Tibial nerve (tissue), 4 donors: ENCODE data around the gene SCGB3A1. TPM values are rescaled to one million over a fixed set of nuclear protein-coding genes. Genes with fewer than 3 reads are reported as not detected.

Experiments
- DNase-seq, 2 donors: peaks; one replicate each; pipeline ENCODE4 v3.0.0-alpha.2; 2019; ENCODE audit warnings: low spot score in 2 of 2
- H3K27ac ChIP-seq, 4 donors: fragments of 200-600 bp; sonication (generic) in 3 of 4; one replicate each; pipeline ENCODE4 v1.5.1; 2017 to 2019; ENCODE audit warnings: mild to moderate bottlenecking in 1 of 4
- H3K27me3 ChIP-seq, 2 donors: fragments of 200-600 bp; sonication (generic) in 1 of 2; one replicate each; pipeline versions ENCODE4 v1.5.1 to v1.6.0; 2017 to 2019
- H3K36me3 ChIP-seq, 3 donors: fragments of 200-600 bp; sonication (generic); one replicate each; pipeline ENCODE4 v1.5.1; 2018 to 2019
- H3K4me1 ChIP-seq, 4 donors: fragments of 200-600 bp; sonication (generic) in 3 of 4; one replicate each; pipeline ENCODE4 v1.5.1; 2017 to 2019
- H3K4me3 ChIP-seq, 4 donors: fragments of 200-600 bp; sonication (generic) in 3 of 4; one replicate each; pipeline ENCODE4 v1.5.1; 2017 to 2019; ENCODE audit warnings: mild to moderate bottlenecking in 1 of 4, moderate library complexity in 1 of 4
- H3K9me3 ChIP-seq, 4 donors: fragments of 200-600 bp; sonication (generic) in 3 of 4; one replicate each; pipeline ENCODE4 v1.5.1; 2017 to 2019
- EP300 ChIP-seq, 2 donors: sonication (generic); formaldehyde crosslinking; IDR thresholded peaks; one replicate each; pipeline ENCODE4 v1.6.1; 2017; ENCODE audit warnings: antibody characterized with exemption in 2 of 2, mild to moderate bottlenecking in 1 of 2
- POLR2A ChIP-seq, 2 donors: fragments of 450-650 bp; IDR thresholded peaks; one replicate each; pipeline ENCODE4 v1.6.1; 2017; ENCODE audit warnings: antibody characterized with exemption in 2 of 2, mild to moderate bottlenecking in 2 of 2, moderate library complexity in 2 of 2
- WGBS, 2 donors: methylation state at CpG; one replicate each; pipeline ENCODE4 v1.1.5; 2018; 5-methylcytosine and 5-hydroxymethylcytosine counted together
- total RNA-seq, 4 donors: library from RNA; depleted of rRNA; stranded (reverse); fragments of >200 nt; gene quantifications; one replicate each; pipeline ENCODE4 v1.1.0, GENCODE V29; 2016
- TF ChIP-seq, protein P1 (sequence below), 5 experiments: fragments of 200-600 bp in 3 of 5; fragments of 450-650 bp in 2 of 5; sonication (generic) in 3 of 5; IDR thresholded peaks; one replicate each; pipeline ENCODE4 v1.5.1; 2016 to 2019; ENCODE audit warnings: antibody characterized with exemption in 5 of 5, mild to moderate bottlenecking in 3 of 5, moderate library complexity in 2 of 5

SCGB3A1 gene
- total RNA-seq, 4 donors from 2014 or later = not detected

- DNase-seq = no peak
- 47 to 82% methylated on average over 2 of the region's 2 CpGs for WGBS, 2 donors
- H3K36me3 ChIP-seq = no peaks in the 10 kb centered on the region
- peaks cover 0 to 20% (median 2%) of the 10 kb centered on the region in 4 donors for H3K4me1 ChIP-seq
- peaks cover 0 to 32% of the 10 kb centered on the region in 2 donors for H3K27me3 ChIP-seq
- H3K9me3 ChIP-seq = no peaks in the 10 kb centered on the region
- TF ChIP-seq, protein P1, sequence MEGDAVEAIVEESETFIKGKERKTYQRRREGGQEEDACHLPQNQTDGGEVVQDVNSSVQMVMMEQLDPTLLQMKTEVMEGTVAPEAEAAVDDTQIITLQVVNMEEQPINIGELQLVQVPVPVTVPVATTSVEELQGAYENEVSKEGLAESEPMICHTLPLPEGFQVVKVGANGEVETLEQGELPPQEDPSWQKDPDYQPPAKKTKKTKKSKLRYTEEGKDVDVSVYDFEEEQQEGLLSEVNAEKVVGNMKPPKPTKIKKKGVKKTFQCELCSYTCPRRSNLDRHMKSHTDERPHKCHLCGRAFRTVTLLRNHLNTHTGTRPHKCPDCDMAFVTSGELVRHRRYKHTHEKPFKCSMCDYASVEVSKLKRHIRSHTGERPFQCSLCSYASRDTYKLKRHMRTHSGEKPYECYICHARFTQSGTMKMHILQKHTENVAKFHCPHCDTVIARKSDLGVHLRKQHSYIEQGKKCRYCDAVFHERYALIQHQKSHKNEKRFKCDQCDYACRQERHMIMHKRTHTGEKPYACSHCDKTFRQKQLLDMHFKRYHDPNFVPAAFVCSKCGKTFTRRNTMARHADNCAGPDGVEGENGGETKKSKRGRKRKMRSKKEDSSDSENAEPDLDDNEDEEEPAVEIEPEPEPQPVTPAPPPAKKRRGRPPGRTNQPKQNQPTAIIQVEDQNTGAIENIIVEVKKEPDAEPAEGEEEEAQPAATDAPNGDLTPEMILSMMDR (IDR thresholded peaks at IDR 0.05) = no peak
- no peak for TF ChIP-seq POLR2A (IDR thresholded peaks at IDR 0.05)
- no peak for TF ChIP-seq EP300 (IDR thresholded peaks at IDR 0.05)
- H3K27ac ChIP-seq = no peak overlapping the region
- no peak overlapping the region for H3K4me3 ChIP-seq
These were observed 3.7 kb upstream of the SCGB3A1 start for GRCh38 chr5:180595046-180595379.

DNA sequence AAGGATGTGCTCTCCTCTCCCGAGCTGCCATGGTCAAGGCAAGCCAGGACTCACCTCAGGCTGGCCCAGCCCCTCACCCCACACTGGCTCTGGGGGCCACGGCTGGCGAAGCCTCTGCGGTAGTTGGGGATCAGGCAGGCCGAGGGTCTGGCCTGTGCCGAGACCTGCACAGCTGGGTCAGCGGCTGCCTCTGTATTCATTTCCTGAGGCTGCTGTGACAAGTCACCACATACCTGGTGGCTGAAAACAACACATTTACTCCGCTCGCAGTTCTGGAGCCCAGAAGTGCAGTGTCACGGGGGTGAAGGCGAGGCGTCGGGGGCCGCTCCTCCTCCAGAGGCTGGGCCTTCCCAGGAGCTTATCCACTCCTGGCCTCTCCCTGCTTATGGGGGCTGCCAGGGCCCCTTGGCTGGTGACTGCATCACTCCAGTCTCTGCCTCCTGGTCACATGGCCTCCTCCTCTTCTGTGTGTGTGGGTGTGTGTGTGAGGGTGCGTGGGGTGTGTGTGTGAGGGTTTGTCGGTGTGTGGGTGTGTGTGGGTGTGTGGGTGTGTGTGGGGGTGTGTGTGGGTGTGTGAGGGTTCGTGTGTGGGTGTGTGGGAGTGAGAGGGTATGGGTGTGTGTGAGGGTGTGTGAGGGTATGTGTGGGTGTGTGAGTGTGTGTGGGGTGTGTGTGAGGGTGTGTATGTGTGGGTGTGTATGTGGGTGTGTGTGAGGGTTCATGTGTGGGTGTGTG lies 3.2 kb upstream of the SCGB3A1 start:
- no peaks in the 10 kb centered on the region for H3K36me3 ChIP-seq
- H3K9me3 ChIP-seq = no peaks in the 10 kb centered on the region
- TF ChIP-seq POLR2A (IDR thresholded peaks at IDR 0.05) (no peak), EP300 (IDR thresholded peaks at IDR 0.05) (no peak)
- TF ChIP-seq, protein P1 (IDR thresholded peaks at IDR 0.05) = no peak
- no peak for DNase-seq
- 61 to 81% methylated on average over 10 to 14 of the region's 17 CpGs for WGBS, 2 donors
- no peak overlapping the region for H3K4me3 ChIP-seq
- peaks cover 0 to 22% (median 2%) of the 10 kb centered on the region in 4 donors for H3K4me1 ChIP-seq
- H3K27ac ChIP-seq = no peak overlapping the region
- H3K27me3 ChIP-seq = peaks cover 0 to 38% of the 10 kb centered on the region in 2 donors

- no peak for DNase-seq
- H3K27me3 ChIP-seq = peaks cover 0 to 46% of the 10 kb centered on the region in 2 donors
- no peak overlapping the region for H3K4me3 ChIP-seq
- H3K36me3 ChIP-seq = no peaks in the 10 kb centered on the region
- no peaks in the 10 kb centered on the region for H3K9me3 ChIP-seq
- H3K4me1 ChIP-seq = peaks cover 0 to 22% (median 2%) of the 10 kb centered on the region in 4 donors
- H3K27ac ChIP-seq = no peak overlapping the region
- WGBS, 2 donors = 86 to 91% methylated on average over 17 to 19 of the region's 19 CpGs
- no peak for TF ChIP-seq EP300 (IDR thresholded peaks at IDR 0.05)
- TF ChIP-seq, protein P1 (IDR thresholded peaks at IDR 0.05) = no peak
- no peak for TF ChIP-seq POLR2A (IDR thresholded peaks at IDR 0.05)
These were observed 2.3 kb upstream of the SCGB3A1 start for GRCh38 chr5:180593446-180594206.

GRCh38 chr5:180592176-180592575 lies 877 bp upstream of the SCGB3A1 start:
- Histone ChIP-seq H3K4me1 (peaks cover 0 to 22% (median 2%) of the 10 kb centered on the region in 4 donors), H3K27me3 (peaks cover 0 to 50% of the 10 kb centered on the region in 2 donors), H3K4me3 (no peak overlapping the region), H3K27ac (no peak overlapping the region), H3K36me3 (no peaks in the 10 kb centered on the region), H3K9me3 (no peaks in the 10 kb centered on the region)
- DNase-seq = no peak
- WGBS, 2 donors = 77 to 80% methylated on average over 10 of the region's 10 CpGs
- TF ChIP-seq POLR2A (IDR thresholded peaks at IDR 0.05) = no peak
- TF ChIP-seq, protein P1 (IDR thresholded peaks at IDR 0.05) = no peak
- no peak for TF ChIP-seq EP300 (IDR thresholded peaks at IDR 0.05)
